CD14-positive monocyte (primary cell): Measurements from ENCODE around the gene CPEB2. TPM values are rescaled to one million over a fixed set of nuclear protein-coding genes. Genes with fewer than 3 reads are reported as not detected.

Source experiments
- DNase-seq, 3 donors: peaks; one replicate each; pipeline ENCODE4 v3.0.0-alpha.2; 2011 to 2022
- H2AFZ ChIP-seq: 2 replicates; pipeline ENCODE4 v1.6.0; 2012; ENCODE audit warnings: mild to moderate bottlenecking, low read depth, low read length, inconsistent platforms; ENCODE audit not compliant: insufficient read depth, poor library complexity, severe bottlenecking
- H3K27ac ChIP-seq, 2 donors: 1 replicate in 1 of 2; 2 replicates in 1 of 2; pipeline ENCODE4 v1.5.1; 2012 to 2013; ENCODE audit warnings: low read length in 2 of 2, control low read depth in 1 of 2, inconsistent platforms in 1 of 2, low read depth in 1 of 2, mild to moderate bottlenecking in 1 of 2
- H3K27me3 ChIP-seq, 2 donors: one replicate each; pipeline versions ENCODE4 v1.6.0 to v1.6.1; 2011 to 2013; ENCODE audit warnings: low read length in 2 of 2; ENCODE audit not compliant: control insufficient read depth in 2 of 2, insufficient read depth in 2 of 2
- H3K36me3 ChIP-seq, 2 donors: replicated peaks in 1 of 2; 1 replicate in 1 of 2; 2 replicates in 1 of 2; pipeline versions ENCODE4 v1.5.1 to v1.6.1; 2012 to 2013; ENCODE audit warnings: low read length in 2 of 2, control low read depth in 1 of 2, inconsistent platforms in 1 of 2, mild to moderate bottlenecking in 1 of 2; ENCODE audit not compliant: insufficient read depth in 2 of 2, control insufficient read depth in 1 of 2
- H3K4me1 ChIP-seq, 2 donors: 1 replicate in 1 of 2; 2 replicates in 1 of 2; pipeline versions ENCODE4 v1.5.1 to v1.6.1; 2012 to 2013; ENCODE audit warnings: low read length in 2 of 2, control low read depth in 1 of 2, inconsistent platforms in 1 of 2, mild to moderate bottlenecking in 1 of 2, moderate library complexity in 1 of 2; ENCODE audit not compliant: insufficient read depth in 2 of 2, control insufficient read depth in 1 of 2
- H3K4me2 ChIP-seq: replicated peaks from 2 replicates; pipeline ENCODE3; 2012; ENCODE audit warnings: low read length, moderate library complexity, mild to moderate bottlenecking; ENCODE audit not compliant: poor library complexity, severe bottlenecking; ENCODE audit errors: extremely low read depth
- H3K4me3 ChIP-seq, 3 experiments: fragments of 200-600 bp in 1 of 3; sonication (generic) in 1 of 3; replicated peaks in 1 of 3; 1 replicate in 2 of 3; 2 replicates in 1 of 3; pipeline ENCODE4 v1.5.1; 2011 to 2013; ENCODE audit warnings: low read length in 3 of 3, mild to moderate bottlenecking in 3 of 3, control low read depth in 2 of 3, low read depth in 2 of 3, inconsistent platforms in 1 of 3, moderate library complexity in 1 of 3
- H3K79me2 ChIP-seq: 2 replicates; pipeline ENCODE4 v1.6.0; 2012; ENCODE audit warnings: mild to moderate bottlenecking, control low read depth, inconsistent platforms, low read length, moderate library complexity; ENCODE audit not compliant: insufficient read depth
- H3K9ac ChIP-seq: 2 replicates; pipeline ENCODE4 v1.6.0; 2017; ENCODE audit warnings: low read length, mild to moderate bottlenecking; ENCODE audit not compliant: insufficient read depth, poor library complexity, severe bottlenecking
- H3K9me3 ChIP-seq, 2 donors: replicated peaks in 1 of 2; 1 replicate in 1 of 2; 2 replicates in 1 of 2; pipeline versions ENCODE4 v1.5.1 to v1.6.1; 2012 to 2013; ENCODE audit warnings: low read length in 2 of 2, control low read depth in 1 of 2; ENCODE audit not compliant: control insufficient read depth in 1 of 2, insufficient read depth in 1 of 2
- H4K20me1 ChIP-seq: 2 replicates; pipeline ENCODE4 v1.6.0; 2012; ENCODE audit warnings: mild to moderate bottlenecking, low read length, control low read depth, moderate library complexity; ENCODE audit not compliant: insufficient read depth
- H3K27ac Mint-ChIP-seq, 7 donors: one replicate each; pipeline ENCODE4 v1.8.0; 2020; ENCODE audit warnings: mild to moderate bottlenecking in 7 of 7, mixed read lengths in 7 of 7, moderate library complexity in 6 of 7, inconsistent platforms in 2 of 7
- H3K27me3 Mint-ChIP-seq, 3 donors: one replicate each; pipeline ENCODE4 v1.8.0; 2021 to 2022; ENCODE audit warnings: low read depth in 3 of 3, mild to moderate bottlenecking in 3 of 3, mixed read lengths in 3 of 3, moderate library complexity in 3 of 3, inconsistent platforms in 1 of 3
- H3K36me3 Mint-ChIP-seq, 2 donors: one replicate each; pipeline ENCODE4 v1.8.0; 2020; ENCODE audit warnings: mixed read lengths in 2 of 2, inconsistent platforms in 1 of 2, mild to moderate bottlenecking in 1 of 2
- H3K4me1 Mint-ChIP-seq: one replicate; pipeline ENCODE4 v1.8.0; 2020; ENCODE audit warnings: mild to moderate bottlenecking, mixed read lengths
- H3K4me3 Mint-ChIP-seq, 2 donors: one replicate each; pipeline ENCODE4 v1.8.0; 2020; ENCODE audit warnings: mild to moderate bottlenecking in 2 of 2, mixed read lengths in 2 of 2, moderate library complexity in 1 of 2
- H3K9me3 Mint-ChIP-seq, 7 donors: one replicate each; pipeline ENCODE4 v1.8.0; 2020 to 2022; ENCODE audit warnings: mixed read lengths in 7 of 7, mild to moderate bottlenecking in 6 of 7, moderate library complexity in 6 of 7, inconsistent platforms in 2 of 7
- CTCF ChIP-seq: fragments of 200-600 bp; IDR thresholded peaks from one replicate; pipeline ENCODE4 v1.8.0; 2022; ENCODE audit warnings: antibody characterized with exemption, mild to moderate bottlenecking
- WGBS: methylation state at CpG from one replicate; pipeline ENCODE4 v1.1.5; 2013; ENCODE audit warnings: missing lambda C conversion rate; ENCODE audit not compliant: insufficient coverage; 5-methylcytosine and 5-hydroxymethylcytosine counted together
- intact Hi-C, 2 donors: fragments of 100-400 bp; cut with micrococcal nuclease; formaldehyde crosslinking; loops; one replicate each; pipeline versions ENCODE4 v1.15.0 to v1.15.1; 2023
- polyA plus RNA-seq, 3 donors: library from polyadenylated mRNA; depleted of rRNA in 1 of 3; unstranded in 2 of 3; stranded (reverse) in 1 of 3; fragments of 300-500 nt in 2 of 3; fragments of >200 nt in 1 of 3; fragmentation: Illumina TruSeq in 2 of 3; gene quantifications; 1 replicate in 2 of 3; 2 replicates in 1 of 3; pipeline ENCODE4 v1.2.3, GENCODE V29; 2012 to 2021

Gene CPEB2
- polyA plus RNA-seq, 3 donors = 1.6 to 8.2 (median 1.7) TPM

- no peak for TF ChIP-seq CTCF
- Mint-ChIP-seq H3K36me3 (peaks cover 65 to 73% of the 10 kb centered on the region in 2 donors), H3K9me3 (no peaks in the 10 kb centered on the region), H3K4me1 (peaks cover 7% of the 10 kb centered on the region), H3K27me3 (no peaks in the 10 kb centered on the region), H3K4me3 (no peak overlapping the region), H3K27ac (peak overlapping the region in 1 of 7 donors; percentile 49)
- Histone ChIP-seq H3K4me1 (no peaks in the 10 kb centered on the region), H3K4me2 (no peak overlapping the region), H3K4me3 (no peak overlapping the region), H3K36me3 (peaks cover 46 to 89% of the 10 kb centered on the region in 2 donors), H3K9ac (no peak overlapping the region), H3K27me3 (no peaks in the 10 kb centered on the region), H3K79me2 (peaks cover 10% of the 10 kb centered on the region), H3K27ac (no peak overlapping the region), H2AFZ (no peak overlapping the region), H3K9me3 (no peaks in the 10 kb centered on the region), H4K20me1 (peaks cover 87% of the 10 kb centered on the region)
- intact Hi-C loops = no loop called here
- peak; percentile 2 to 10 (median 8) for DNase-seq
- WGBS = 17% methylated on average over 1 of the region's 7 CpGs
Observed at GRCh38 chr4:15020502-15021286, 18.4 kb downstream of the CPEB2 start.

- no peak overlapping the region for H3K9ac ChIP-seq
Observed at GRCh38 chr4:15021311-15021710, 19.0 kb downstream of the CPEB2 start.

More at GRCh38 chr4:15021311-15021710, 19.0 kb downstream of the CPEB2 start:
- Mint-ChIP-seq H3K4me3 (no peak overlapping the region), H3K27me3 (no peaks in the 10 kb centered on the region), H3K27ac (no peak overlapping the region), H3K36me3 (peaks cover 62 to 73% of the 10 kb centered on the region in 2 donors), H3K4me1 (peaks cover 7% of the 10 kb centered on the region), H3K9me3 (no peaks in the 10 kb centered on the region)
- Histone ChIP-seq H3K27ac (no peak overlapping the region), H2AFZ (no peak overlapping the region), H3K36me3 (peaks cover 41 to 89% of the 10 kb centered on the region in 2 donors), H3K79me2 (peaks cover 10% of the 10 kb centered on the region), H3K4me2 (no peak overlapping the region), H3K27me3 (no peaks in the 10 kb centered on the region), H3K4me3 (no peak overlapping the region), H3K4me1 (no peaks in the 10 kb centered on the region), H4K20me1 (peaks cover 87% of the 10 kb centered on the region), H3K9me3 (no peaks in the 10 kb centered on the region)
- DNase-seq = no peak
- intact Hi-C loops = no loop called here
- TF ChIP-seq CTCF = no peak
- no CpG with 5 or more reads among the region's 2 CpGs for WGBS
